ENCODE results near the gene TTBK1.

DNA sequence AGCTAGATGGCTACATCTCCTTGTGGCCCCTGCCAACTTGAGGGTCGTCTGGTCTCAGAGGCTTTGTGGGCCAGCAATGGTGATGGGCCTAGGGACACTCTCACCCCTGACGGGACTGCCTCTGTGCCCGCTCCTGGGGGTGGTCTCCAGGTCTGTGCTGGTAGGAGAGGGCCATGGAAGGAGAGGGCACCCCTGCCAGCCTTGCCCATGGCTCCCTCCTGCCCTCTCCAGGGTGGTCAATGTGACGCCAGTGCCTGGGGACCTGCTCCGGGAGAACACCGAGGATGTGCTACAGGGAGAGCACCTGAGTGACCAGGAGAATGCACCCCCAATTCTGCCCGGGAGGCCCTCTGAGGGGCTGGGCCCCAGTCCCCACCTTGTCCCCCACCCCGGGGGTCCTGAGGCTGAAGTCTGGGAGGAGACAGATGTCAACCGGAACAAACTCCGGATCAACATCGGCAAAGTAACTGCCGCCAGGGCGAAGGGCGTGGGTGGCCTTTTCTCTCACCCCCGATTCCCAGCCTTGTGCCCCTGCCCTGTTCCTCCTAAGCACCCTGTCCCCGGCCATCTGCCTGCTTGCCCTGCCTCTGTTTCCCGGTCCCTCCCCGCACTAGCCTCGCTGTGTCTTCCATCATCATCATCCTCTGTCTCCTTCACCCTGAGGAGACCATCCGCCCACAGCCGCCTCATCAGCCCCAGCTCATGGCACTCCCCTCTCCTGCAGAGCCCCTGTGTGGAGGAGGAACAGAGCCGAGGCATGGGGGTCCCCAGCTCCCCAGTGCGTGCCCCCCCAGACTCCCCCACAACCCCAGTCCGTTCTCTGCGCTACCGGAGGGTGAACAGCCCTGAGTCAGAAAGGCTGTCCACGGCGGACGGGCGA, 15.8 kb downstream of the TTBK1 start:
- TF ChIP-seq ZFX (IDR thresholded peaks at IDR 0.05) = no peak
- TF ChIP-seq, protein P1, sequence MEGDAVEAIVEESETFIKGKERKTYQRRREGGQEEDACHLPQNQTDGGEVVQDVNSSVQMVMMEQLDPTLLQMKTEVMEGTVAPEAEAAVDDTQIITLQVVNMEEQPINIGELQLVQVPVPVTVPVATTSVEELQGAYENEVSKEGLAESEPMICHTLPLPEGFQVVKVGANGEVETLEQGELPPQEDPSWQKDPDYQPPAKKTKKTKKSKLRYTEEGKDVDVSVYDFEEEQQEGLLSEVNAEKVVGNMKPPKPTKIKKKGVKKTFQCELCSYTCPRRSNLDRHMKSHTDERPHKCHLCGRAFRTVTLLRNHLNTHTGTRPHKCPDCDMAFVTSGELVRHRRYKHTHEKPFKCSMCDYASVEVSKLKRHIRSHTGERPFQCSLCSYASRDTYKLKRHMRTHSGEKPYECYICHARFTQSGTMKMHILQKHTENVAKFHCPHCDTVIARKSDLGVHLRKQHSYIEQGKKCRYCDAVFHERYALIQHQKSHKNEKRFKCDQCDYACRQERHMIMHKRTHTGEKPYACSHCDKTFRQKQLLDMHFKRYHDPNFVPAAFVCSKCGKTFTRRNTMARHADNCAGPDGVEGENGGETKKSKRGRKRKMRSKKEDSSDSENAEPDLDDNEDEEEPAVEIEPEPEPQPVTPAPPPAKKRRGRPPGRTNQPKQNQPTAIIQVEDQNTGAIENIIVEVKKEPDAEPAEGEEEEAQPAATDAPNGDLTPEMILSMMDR (conservative IDR thresholded peaks at IDR 0.05) = no peak
